GM19351 (cell line): ENCODE data around the gene SMAP2.

Experiments used
- ATAC-seq: cut with Tn5 transposase; IDR thresholded peaks from one replicate; pipeline ENCODE4 v1.9.1; 2021; ENCODE audit warnings: mild to moderate bottlenecking, moderate library complexity; ENCODE audit not compliant: unreplicated experiment

Gene SMAP2

DNA sequence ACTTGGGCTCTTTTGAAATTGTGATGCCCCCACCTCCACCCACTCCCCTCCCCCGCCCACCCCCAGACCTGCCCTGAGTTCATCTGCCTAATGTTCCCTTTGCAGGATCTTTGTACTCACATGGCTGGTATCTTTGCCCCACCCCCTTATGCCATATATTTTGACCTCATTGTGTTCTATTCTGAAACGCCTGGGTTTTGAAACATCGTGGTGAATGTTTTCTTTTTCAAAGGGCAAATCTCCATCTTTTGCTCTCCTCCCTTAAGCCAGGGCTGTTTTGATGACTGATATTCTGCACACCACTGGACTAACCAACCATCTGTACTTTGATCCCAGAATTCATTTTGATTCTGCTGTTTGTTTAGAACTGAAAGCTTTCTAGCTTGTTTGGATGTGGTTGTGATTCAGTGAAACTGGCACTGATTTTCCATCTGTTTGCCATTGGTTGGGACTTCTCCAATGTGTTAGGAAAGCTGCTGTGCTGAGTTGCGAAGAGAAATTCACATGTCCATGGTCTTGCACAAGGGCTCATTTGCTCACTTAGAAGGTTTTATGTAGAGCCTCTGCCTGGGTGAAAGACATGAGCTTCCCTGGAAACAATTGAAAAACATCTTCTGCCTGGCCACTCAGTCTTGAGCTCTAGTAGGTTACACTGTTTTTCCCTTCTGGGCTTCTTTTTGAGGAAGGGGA is 16.5 kb downstream of the SMAP2 start:
- no peak for ATAC-seq

DNA sequence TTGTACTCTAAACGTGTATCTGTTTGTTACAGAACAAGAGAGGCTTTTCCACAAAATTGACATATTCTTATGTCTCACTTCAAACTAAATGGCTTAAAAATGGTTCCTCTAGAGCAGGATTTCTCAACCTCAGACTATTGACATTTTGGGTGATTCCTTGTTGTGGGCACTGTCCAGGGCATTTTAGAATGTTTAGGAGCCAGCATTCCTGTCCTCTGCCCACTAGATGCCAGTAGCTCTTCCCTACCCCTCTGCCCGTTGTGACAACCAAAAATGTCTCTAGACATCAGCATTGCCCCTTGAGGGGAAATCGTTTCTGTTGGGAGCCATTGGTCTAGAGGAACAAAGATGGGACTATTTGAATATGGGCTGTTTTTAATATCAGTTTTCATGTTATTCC is 17.3 kb downstream of the SMAP2 start:
- no peak for ATAC-seq

DNA sequence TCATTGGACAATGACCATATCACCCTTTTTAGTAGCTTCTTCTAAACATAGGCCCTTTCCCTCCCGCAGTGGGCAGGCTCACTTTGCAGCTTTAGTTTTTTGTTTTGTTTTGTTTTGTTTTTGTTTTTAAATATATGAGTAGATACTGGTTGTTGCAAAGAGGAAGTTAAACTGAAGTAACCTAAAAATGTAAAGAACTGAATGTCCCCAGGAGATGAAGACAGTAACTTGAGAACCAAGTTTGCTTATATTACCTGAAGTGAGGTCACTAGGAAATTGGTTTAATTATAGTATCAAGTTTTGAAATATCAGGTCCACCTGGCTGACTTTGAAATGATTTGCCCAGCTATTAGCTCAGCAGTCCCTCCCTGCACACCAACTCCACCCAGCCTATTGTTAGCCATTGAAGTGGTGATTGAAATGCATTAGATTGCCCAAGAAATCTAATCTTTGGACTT is 18.2 kb downstream of the SMAP2 start:
- ATAC-seq = peak; percentile 58

DNA sequence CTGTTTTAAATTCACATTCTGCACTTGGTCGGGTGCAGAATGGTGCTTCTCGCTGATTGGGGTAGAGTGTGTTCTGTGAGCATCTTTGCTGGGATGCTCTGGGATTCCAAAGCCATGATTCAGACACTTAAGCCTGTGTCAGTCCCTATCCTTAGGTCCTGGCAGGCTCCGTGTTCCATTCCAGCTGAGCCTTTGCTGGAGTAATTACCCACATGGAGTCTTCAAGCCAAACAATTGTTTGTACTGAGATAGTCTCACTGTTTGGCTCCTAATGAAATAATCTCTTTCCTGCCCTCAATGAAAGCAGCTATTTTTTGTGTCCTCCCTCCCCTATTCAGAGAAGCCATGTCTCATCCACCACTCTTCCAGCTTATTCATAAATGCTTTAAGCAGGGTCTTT is 18.7 kb downstream of the SMAP2 start:
- no peak for ATAC-seq

DNA sequence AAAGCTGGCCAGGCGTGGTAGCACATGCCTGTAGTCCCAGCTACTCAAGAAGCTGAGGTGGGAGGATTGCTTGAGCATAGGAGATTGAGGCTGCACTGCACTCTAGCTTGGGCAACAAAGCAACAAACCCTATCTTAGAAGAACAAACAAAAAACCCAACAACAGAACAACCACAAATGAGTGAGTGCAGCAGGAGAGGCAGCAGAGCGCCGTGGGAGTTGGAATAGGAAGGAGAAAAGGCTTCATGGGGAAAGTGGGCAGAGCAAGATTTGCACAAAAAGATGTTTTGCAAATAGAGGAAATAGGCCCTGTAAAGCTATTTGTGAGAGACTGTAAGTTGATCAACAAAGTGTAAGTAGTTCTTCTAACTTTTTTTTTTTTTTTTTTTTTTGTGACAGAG is 19.6 kb downstream of the SMAP2 start:
- ATAC-seq = no peak

DNA sequence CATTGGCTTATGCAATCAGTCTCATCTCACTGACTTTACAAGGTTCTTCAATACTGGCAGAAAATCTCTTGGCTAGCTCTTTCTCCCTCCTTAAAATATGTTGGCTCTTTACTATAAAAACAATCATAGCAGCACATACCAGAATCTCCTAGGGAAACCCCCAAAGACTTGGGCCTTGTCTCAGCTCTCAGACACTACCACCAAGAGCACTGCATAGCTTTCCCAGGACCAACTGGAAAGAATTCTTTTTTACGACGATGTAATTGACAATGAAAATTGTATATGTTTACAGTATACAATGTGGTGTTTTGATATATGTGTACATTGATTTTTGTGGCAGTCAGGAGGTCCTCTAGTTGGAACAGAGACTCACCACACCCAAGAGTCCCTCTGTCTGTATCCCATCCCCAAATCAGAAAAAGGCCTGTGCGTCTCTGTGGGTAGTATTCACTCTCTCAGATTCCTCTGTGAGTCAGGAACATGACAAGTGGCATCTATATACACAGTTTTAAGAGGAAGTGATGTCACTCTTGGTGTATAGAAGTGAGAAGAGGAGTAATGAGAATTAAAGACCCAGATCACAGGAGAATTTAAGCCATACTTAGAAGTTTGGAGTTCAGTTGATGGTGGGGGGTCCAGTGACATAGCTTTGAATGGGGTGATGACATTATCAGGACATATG is 21.1 kb downstream of the SMAP2 start:
- ATAC-seq = no peak

DNA sequence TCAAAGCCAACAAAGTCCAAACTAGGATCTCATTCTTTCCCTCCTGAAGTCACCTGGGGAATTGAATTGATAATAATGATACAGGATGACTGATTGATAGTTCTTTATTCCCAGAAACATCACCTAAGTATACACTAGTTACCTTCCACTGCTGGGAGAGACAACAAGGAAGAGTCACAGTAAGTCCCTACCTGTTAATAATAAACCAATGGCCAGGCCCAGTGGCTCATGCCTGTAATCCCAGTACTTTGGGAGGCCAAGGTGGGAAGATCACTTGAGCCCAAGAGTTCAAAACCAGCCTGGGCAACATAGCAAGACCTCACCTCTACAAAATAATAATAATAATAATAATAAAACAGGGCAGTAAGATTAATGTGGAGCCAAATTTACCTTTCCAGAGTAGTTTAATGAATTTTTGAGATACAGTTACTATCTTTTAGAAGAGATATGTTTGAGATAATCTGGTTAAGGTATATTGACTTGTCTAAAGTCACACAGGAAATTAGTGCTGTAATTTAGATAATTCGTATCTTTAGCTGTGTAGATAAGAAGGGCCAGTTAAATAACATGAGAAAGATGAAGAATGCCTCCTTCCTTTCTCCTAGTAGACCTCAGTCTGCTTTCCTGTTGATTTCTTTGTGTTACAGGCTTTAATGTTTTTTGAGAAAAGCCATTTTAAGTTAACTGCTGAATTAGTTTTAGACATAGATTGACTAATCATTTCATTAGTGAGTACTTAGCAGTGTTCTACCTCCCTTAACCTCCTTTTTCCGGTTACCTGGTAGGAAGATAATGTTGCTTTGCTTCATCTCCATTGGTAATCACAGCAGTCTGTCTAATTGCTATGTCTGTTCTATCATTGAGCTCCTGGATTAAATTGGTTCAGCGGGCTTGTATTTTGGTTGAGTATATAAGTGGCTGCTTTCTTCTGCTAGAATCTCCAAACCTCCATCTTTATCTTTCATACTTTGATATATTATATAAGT is 22.0 kb downstream of the SMAP2 start:
- ATAC-seq = no peak

DNA sequence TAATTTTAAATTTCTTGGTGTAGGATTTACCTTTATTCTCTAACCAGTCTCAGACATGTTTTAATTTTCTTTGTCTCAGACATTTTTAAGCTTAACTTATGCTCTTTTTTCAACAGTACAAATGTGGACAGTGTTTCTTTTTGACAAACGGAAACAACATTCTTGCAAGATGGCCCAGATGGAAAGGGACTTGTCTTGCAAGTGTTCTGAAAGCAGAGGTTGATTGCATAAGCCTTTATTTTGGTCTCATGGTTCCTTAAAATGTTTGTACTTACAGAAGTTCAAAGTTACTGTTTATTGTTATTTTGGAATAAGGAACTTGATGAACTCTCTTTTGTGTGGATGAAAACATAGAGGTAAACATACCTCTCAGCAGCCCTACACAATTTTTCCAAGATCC is 22.9 kb downstream of the SMAP2 start:
- no peak for ATAC-seq

DNA sequence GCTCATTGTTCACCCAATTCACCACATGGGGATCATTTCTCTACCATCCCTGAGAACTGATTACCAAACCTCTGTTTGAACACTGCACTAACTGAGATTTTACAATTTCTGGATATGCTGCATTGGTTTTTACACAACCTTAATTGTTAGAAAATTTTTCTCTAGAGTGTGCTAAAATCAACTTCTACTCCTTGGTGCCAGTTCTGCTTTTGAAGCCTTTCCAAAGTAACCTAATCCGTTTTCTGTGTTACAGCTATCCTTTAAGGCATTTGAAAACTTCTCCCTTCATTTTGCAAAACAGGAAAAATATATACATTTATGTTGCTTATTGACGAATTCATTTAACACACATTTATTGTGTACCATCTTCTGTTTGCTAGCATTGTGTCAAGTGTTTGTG is 23.7 kb downstream of the SMAP2 start:
- ATAC-seq = no peak

DNA sequence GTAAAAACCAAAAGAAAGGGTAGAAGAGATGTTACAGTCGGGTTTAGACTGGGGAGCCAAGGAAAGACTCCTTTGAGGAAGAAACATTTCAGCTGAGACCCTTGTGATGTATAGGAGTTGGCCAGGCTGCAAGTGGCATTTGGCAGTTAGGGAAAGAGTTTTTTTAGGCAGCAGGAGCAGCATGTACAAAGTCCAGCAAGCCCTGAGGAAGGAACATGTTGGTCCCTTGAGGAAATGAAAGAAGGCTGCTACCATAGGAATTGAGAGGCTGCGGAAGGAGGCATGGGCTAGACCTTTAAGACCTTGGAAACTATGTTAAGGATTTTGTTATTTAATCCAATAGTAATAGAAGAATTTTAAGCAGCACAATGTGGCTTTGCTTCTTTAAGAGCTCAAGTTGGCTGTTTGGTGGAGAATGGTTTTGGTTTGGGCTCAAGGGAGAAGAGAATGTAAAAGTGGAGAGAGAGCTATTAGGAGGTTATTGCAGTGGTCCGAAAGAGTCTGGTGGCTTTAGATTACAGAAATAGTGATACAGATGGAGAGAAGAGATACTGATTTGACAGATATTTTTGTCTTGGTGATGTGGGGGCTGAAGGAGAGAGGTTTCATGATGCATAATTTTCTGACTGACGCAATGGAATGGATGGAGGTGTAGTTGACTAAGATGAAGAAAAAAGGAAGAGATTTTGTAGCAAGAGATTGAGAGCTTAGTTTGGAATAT is 26.6 kb downstream of the SMAP2 start:
- ATAC-seq = peak; percentile 80

DNA sequence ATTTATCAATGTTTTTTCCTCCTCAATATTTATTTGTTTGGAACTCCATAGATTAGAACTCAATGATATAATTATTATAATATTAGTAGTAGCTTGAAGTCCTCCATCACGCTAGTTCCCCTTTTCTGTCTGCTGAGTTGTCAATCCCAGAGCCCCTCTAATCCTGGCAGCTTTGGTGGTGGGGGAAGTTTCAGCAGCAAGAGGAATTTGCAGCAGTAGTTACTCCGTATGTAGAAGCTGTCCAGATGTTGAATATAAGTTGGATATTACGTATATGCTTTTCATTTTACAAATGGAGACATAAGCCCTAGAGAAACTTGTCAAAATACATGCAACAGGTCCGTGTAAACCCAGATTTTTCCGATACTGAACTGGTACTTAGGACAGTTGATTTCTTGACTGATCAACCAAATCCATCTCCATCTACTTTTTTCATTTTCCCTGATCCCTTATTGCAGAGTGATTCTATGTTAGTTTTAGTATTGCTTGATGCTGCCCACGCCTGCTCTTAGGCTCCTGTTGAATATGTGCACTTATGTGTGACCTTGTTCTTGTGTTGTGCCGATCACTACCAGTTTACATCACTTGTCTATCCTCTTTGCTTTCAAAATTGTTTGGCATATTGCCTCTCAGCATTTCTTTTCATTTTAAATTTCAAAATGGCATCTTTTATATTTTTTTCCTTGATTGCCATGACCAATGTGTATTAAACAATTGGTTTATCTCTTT is 28.1 kb downstream of the SMAP2 start:
- no peak for ATAC-seq

DNA sequence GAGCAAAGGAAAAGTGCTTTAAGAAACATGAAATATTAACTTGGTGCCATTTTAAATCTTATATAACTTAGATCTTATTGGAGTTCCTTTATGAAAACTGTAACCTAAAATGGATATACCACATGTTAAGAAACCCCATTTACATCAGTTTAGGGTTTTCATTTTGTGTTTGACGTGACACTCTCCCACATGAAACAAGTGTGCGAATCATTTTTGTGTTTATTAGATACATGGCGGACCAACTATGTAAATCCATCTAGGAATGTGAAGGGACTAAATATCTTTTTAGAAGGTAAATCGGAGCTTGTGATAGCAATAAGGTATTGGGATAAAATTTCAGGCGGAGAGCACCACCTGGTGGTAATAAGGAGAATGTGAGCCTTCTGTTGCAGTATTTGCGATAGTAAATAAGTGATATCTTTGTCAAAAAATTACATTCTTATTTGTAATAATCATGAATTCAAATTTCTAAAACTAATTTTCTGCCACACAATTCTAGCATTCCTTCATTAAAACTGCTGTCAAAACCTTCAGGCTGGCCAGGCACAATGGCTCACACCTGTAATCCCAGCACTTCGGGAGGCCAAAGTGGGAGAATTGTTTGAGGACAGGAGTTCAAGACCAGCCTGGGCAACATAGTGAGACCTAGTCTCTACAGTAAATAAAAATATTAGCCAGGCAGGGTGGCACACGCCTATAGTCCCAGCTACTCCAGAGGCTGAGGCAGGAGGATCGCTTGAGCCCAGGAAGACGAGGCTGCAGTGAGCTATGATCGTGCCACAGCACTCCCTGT is 31.3 kb downstream of the SMAP2 start:
- no peak for ATAC-seq

DNA sequence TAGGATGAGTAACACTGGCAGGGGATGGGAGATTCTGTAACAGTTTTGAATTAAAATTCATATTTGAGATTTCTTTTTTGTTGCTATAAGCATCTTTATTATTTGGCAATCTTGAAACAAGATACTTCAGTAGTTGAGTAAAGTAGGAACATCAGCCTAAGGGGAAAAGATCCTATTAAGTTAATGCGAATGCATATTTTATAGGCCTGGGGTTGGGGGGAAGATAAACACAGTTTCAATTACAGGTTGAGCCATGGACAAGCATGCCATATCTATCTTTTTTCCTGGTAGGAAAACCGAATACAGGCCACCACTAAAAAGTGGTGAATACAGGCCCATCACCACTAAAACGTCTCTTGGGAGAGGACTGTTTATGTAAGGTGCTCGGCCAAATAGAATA is 32.3 kb downstream of the SMAP2 start:
- ATAC-seq = no peak

DNA sequence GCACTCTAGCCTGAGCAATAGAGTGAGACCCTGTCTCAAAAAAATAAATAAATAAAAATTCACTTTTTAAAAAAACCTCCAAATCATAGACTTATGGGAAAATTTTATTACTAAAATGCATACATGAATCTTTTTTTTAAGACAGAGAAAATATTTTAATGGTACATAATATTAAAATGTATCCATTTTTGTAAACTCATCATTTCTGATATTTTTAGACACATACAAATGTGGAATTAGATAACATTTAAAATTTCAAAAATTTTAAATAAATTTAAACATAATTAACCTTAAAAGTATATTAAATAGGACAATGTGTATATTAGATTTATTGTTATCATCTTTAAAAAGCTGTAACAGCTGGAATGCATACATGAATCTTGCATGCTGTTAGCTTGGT is 33.9 kb downstream of the SMAP2 start:
- no peak for ATAC-seq

DNA sequence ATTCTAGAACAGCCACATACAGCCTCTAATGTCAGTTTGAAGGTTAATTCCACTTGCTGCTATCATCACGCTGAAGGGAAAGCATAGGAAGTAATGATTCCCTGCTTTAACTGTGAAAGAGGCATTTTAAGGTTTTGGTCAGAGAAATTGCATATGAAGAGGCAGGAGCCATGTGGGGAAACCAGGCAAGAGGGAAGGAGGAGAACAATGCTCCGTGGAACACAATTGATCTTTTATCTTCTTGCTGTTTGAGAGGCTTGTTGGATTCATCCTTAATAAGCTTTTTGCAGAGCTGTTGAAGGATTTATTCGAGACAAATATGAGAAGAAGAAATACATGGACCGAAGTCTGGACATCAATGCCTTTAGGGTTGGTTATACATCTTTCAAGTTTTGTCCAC is 35.9 kb downstream of the SMAP2 start:
- no peak for ATAC-seq

DNA sequence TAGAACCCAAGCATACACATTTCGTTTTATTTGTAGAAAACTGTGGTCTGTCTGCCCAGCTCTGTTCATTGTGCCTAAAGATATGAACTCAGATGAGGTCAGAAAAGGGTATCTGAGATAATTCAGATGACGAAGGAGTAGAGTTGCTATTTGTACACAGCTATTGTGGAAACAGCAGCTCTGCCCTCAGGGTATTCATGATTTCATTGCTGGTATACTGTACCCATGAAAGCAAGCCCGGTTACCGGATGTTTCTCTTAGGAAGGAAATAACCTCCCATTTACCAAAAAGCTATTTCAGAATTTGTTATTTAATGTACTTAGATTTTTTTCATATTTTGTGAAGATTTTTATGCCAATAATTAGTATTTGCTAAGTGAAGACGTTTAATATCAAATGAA is 37.8 kb downstream of the SMAP2 start:
- no peak for ATAC-seq

DNA sequence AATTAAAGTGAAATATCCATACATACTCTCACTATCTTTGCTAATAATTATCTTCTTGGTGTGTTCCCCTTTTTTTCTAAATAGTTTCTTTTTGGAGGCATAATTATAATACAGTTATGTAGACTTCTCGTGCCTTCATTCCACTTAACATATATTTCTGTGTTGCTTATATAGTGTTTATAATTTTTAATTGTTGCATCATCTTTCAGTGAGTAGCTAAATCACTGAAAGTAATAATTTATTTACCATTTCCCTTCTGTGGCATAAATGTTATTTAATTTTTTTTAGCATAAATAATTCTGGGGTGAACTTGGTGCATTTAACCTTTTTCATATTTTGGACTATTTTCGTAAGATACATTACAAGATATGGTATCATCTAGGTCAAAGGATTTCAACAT is 38.3 kb downstream of the SMAP2 start:
- no peak for ATAC-seq

DNA sequence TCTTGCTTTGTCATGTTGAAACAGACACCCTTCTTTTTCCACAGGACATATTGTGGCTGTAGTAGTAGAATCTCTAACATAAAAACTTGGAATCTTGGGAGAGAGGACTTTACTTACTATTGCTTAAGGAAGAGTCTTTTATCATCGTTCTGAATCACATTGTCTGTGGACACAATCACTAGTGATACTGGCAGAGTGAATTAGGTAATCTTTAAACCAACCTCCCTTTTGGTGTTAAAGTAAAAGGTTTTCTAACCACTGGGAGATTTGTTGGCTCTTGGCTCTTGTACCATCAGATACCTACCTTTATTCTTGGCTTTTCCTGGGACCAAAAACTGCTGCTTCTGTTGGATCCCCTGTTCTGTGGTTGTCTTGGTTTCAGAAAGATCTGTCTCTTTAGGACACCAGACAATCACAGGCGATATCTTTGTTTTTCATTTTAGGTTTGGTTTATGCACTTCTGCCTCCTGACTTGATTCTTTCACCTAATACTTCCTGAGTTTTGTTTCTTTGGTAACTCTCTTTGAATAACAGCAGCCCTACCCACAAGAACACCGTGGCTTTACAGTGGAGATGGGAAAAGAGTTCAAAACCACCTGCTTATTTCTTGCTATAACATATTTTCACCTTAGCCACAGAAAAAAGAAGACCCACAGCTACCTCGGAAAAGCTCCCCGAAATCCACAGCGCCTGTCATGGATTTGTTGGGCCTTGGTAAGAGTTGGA is 40.2 kb downstream of the SMAP2 start:
- ATAC-seq = no peak

DNA sequence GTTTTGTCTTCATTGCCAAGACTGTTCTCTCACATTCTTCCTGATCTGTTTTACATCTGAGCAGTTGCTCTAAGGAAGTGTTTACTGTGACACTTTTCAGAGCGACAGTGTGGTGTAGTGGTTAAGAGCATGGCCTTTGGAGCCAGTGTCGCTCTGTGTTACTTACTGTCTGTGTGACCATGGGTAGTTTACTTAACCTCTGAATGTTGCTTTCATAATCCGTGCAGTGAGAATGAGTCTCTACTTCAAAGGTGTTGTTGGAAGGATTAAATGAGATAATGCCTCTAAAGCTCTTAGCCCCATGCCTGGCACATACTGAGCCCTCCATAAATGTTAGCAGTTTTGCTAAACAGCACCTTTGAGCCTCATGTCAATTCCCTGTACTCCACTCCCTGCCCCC is 40.8 kb downstream of the SMAP2 start:
- ATAC-seq = no peak
